NT2/D1 (cell line): ENCODE results near the gene ABCA4.

Experiments
- DNase-seq: peaks from one replicate; pipeline ENCODE4 v3.0.0-alpha.2; 2011; ENCODE audit warnings: low read depth, low spot score
- H3K27me3 ChIP-seq: 2 replicates; pipeline ENCODE4 v1.6.0; 2011; ENCODE audit warnings: mild to moderate bottlenecking; ENCODE audit not compliant: insufficient read length, insufficient read depth
- H3K36me3 ChIP-seq: 2 replicates; pipeline ENCODE4 v1.6.1; 2011; ENCODE audit warnings: mild to moderate bottlenecking, low read length, mixed read lengths; ENCODE audit not compliant: insufficient read depth, insufficient read length
- H3K4me1 ChIP-seq: 2 replicates; pipeline ENCODE4 v1.5.1; 2011; ENCODE audit not compliant: insufficient read depth, insufficient read length
- H3K4me3 ChIP-seq: 2 replicates; pipeline ENCODE4 v1.5.1; 2011; ENCODE audit warnings: low read depth; ENCODE audit not compliant: insufficient read length
- H3K9ac ChIP-seq: 2 replicates; pipeline ENCODE4 v1.6.0; 2011; ENCODE audit warnings: low read depth; ENCODE audit not compliant: insufficient read length
- H3K9me3 ChIP-seq: 2 replicates; pipeline ENCODE4 v1.5.1; 2011; ENCODE audit warnings: mild to moderate bottlenecking, low read length; ENCODE audit not compliant: insufficient read depth
- SUZ12 ChIP-seq: IDR thresholded peaks from 2 replicates; pipeline ENCODE4 v1.6.1; 2011; ENCODE audit not compliant: insufficient read length, insufficient read depth; ENCODE audit errors: extremely low read depth
- YY1 ChIP-seq: IDR thresholded peaks from 2 replicates; pipeline ENCODE4 v1.6.1; 2011; ENCODE audit not compliant: insufficient read length, insufficient read depth
- ZNF274 ChIP-seq: IDR thresholded peaks from 2 replicates; pipeline ENCODE4 v1.6.1; 2011; ENCODE audit warnings: mild to moderate bottlenecking, low read depth, low read length

The ABCA4 gene

DNA sequence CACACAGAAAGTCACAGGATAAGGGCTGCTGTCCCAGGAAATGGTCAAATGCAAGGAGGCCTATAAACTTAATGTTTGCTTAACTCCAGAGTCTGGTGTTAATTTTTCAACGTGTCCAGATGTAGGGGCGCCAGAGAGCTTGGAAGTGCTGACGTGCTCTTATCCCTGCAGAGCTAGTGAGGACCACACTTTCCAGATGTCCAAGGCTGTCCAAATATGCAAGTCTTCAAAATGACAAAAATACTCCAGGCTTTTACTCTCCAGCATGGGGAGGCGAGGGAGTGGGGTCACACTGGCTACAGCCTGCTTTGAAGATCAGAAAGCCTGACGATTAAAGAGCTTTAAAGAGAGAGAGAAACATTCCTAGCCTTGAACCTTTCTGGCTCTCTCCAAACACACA lies 57.6 kb downstream of the ABCA4 start:
- Histone ChIP-seq H3K36me3 (no peaks in the 10 kb centered on the region), H3K27me3 (no peaks in the 10 kb centered on the region), H3K4me1 (no peaks in the 10 kb centered on the region), H3K4me3 (no peak overlapping the region), H3K9ac (no peak overlapping the region), H3K9me3 (no peaks in the 10 kb centered on the region)
- TF ChIP-seq YY1 (no peak), ZNF274 (no peak), SUZ12 (no peak)
- DNase-seq: no peak

GRCh38 chr1:94061513-94062443 lies 59.2 kb downstream of the ABCA4 start:
- Histone ChIP-seq H3K9ac (no peak overlapping the region), H3K4me1 (no peaks in the 10 kb centered on the region)
- DNase-seq: no peak

DNA sequence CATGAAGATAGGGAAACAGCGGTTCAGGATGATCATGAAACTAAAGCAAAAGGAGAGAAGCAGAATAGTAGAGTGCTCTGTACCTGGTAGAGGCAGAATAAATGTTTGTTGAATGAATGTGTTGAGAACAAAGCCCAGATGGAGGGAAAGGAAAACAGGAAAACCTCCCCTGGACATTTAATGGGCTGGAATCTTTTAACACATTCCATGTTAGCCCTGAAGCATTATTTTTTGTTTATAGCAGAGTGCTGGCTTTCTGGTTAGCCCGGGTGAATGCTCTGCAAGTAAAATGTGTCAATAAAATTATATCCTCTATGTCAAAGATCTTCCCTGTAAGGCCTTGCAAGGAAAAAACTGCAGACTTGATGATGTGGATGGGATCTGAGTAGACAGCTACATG lies 60.2 kb downstream of the ABCA4 start:
- Histone ChIP-seq H3K4me3 (no peak overlapping the region), H3K4me1 (no peaks in the 10 kb centered on the region), H3K27me3 (no peaks in the 10 kb centered on the region), H3K9me3 (no peaks in the 10 kb centered on the region), H3K36me3 (no peaks in the 10 kb centered on the region), H3K9ac (no peak overlapping the region)
- TF ChIP-seq ZNF274: no peak
- no peak for TF ChIP-seq YY1
- no peak for TF ChIP-seq SUZ12
- DNase-seq: no peak

More at GRCh38 chr1:94061513-94062443, 59.2 kb downstream of the ABCA4 start:
- Histone ChIP-seq H3K27me3 (no peaks in the 10 kb centered on the region), H3K36me3 (no peaks in the 10 kb centered on the region), H3K4me3 (no peak overlapping the region), H3K9me3 (no peaks in the 10 kb centered on the region)
- TF ChIP-seq YY1 (no peak), ZNF274 (no peak), SUZ12 (no peak)

DNA sequence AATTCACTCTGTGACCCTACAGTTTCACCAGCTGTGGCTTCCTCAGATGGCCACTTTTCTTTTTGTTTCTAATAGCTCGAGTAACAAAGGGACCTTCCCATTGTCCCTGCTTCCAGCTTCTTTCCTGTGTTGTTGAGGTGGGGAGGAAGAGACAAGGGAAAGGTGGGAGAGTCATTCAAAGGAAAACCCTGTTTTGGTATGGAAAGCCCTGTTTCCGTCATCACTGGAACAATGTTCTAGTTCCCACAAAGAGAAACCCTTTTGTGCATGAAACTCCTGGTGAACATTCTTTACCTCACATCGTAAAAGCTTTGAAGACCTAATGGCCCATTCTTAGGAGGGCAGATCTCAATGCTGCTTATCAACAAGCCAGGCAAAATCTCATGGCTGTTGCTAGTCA lies 62.2 kb downstream of the ABCA4 start:
- no peak for DNase-seq
- Histone ChIP-seq H3K4me3 (no peak overlapping the region), H3K9ac (no peak overlapping the region), H3K36me3 (no peaks in the 10 kb centered on the region), H3K9me3 (no peaks in the 10 kb centered on the region), H3K27me3 (no peaks in the 10 kb centered on the region), H3K4me1 (peaks cover 7% of the 10 kb centered on the region)
- no peak for TF ChIP-seq SUZ12
- no peak for TF ChIP-seq YY1
- TF ChIP-seq ZNF274: no peak

DNA sequence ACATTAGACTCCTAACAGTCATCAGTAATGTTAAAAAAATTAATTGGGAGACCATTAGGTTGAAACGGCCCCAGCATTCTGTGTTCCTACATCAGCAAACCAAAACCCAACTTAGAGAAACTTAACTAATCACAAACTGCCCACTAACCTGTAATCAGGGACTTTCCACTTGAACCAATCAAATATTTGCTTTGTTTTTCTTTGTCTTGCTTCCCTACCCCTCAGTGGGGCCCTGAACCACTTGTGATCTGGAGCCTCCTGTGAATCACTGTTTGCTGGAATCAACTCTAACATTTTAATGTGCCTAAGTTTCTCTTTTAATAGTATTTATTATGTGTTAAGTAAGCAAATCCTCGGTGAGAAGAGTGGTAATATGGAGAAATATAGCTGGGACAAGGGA lies 64.0 kb downstream of the ABCA4 start:
- Histone ChIP-seq H3K36me3 (no peaks in the 10 kb centered on the region), H3K9ac (no peak overlapping the region), H3K4me3 (no peak overlapping the region), H3K9me3 (no peaks in the 10 kb centered on the region), H3K4me1 (peaks cover 7% of the 10 kb centered on the region), H3K27me3 (no peaks in the 10 kb centered on the region)
- no peak for DNase-seq
- no peak for TF ChIP-seq SUZ12
- TF ChIP-seq YY1: no peak
- TF ChIP-seq ZNF274: no peak

DNA sequence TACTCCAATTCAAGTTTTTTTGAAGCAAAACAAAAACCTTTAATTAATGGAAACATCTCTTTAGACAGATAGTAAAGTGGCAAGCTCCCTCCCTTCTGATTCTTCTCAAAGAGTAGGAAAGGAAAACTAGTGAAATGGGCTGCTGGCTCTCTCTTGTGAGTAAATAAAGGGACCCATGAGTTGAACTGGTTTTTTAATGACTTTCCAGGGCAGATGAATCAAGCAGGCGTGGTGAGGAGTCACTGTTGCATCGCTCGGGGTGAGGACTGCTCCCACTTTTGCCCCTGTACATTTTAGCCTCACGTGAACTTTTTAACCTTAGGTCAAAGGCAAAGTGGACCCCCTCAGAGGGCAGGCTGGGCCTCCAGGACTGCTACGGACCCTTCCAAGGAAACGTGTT lies 64.8 kb downstream of the ABCA4 start:
- no peaks in the 10 kb centered on the region for H3K36me3 ChIP-seq
- H3K4me3 ChIP-seq: no peak overlapping the region
- DNase-seq: no peak
- H3K4me1 ChIP-seq: peaks cover 7% of the 10 kb centered on the region
- no peak for TF ChIP-seq YY1
- TF ChIP-seq ZNF274: no peak
- no peak for TF ChIP-seq SUZ12
- H3K27me3 ChIP-seq: no peaks in the 10 kb centered on the region
- H3K9ac ChIP-seq: no peak overlapping the region
- H3K9me3 ChIP-seq: no peaks in the 10 kb centered on the region

- Histone ChIP-seq H3K36me3 (no peaks in the 10 kb centered on the region), H3K9ac (no peak overlapping the region), H3K9me3 (no peaks in the 10 kb centered on the region), H3K4me3 (no peak overlapping the region), H3K4me1 (peaks cover 7% of the 10 kb centered on the region), H3K27me3 (no peaks in the 10 kb centered on the region)
- TF ChIP-seq SUZ12 (no peak), YY1 (no peak), ZNF274 (no peak)
- no peak for DNase-seq
Measured at GRCh38 chr1:94055459-94056122, 65.4 kb downstream of the ABCA4 start.
